OCI-LY3 (cell line): ENCODE results near the gene GDPD5.

Experiments
- H2AFZ ChIP-seq: fragments of 200-600, 300-600 bp; shearing (Covaris generic); 2 replicates; pipeline ENCODE4 v1.6.0; 2014; ENCODE audit warnings: antibody characterized with exemption, low read depth, low read length
- H3K27ac ChIP-seq: fragments of 200-600, 300-600 bp; sonication (generic); 2 replicates; pipeline ENCODE4 v1.5.1; 2014; ENCODE audit warnings: mild to moderate bottlenecking, low read length, moderate library complexity, mixed read lengths
- H3K27me3 ChIP-seq: fragments of 200-600, 300-600 bp; sonication (generic); 2 replicates; pipeline ENCODE4 v1.6.1; 2014; ENCODE audit warnings: low read depth, low read length, mixed read lengths
- H3K36me3 ChIP-seq: fragments of 200-600, 300-600 bp; sonication (generic); replicated peaks from 2 replicates; pipeline ENCODE3; 2014; ENCODE audit warnings: low read depth, low read length, mixed read lengths
- H3K4me1 ChIP-seq: fragments of 300-600, 200-600 bp; sonication (generic); 2 replicates; pipeline ENCODE4 v1.6.1; 2014; ENCODE audit warnings: low read length, mixed read lengths
- H3K4me2 ChIP-seq: fragments of 200-600, 300-600 bp; sonication (generic); 2 replicates; pipeline ENCODE4 v1.6.1; 2014; ENCODE audit warnings: low read length, mixed read lengths
- H3K4me3 ChIP-seq: fragments of 300-600, 200-600 bp; sonication (generic); 2 replicates; pipeline ENCODE4 v1.5.1; 2014; ENCODE audit warnings: antibody characterized with exemption, mild to moderate bottlenecking, low read length, moderate library complexity
- H3K79me2 ChIP-seq: fragments of 300-600, 200-600 bp; shearing (Covaris generic); 2 replicates; pipeline ENCODE4 v1.6.1; 2014; ENCODE audit warnings: mild to moderate bottlenecking, low read length, mixed read lengths
- H3K9ac ChIP-seq: fragments of 300-600, 200-600 bp; shearing (Covaris generic); 2 replicates; pipeline ENCODE4 v1.6.0; 2014; ENCODE audit warnings: mild to moderate bottlenecking, low read length, moderate library complexity
- H3K9me3 ChIP-seq: fragments of 200-600, 300-600 bp; shearing (Covaris generic); 2 replicates; pipeline ENCODE4 v1.6.1; 2014; ENCODE audit warnings: low read length, mixed read lengths; ENCODE audit not compliant: insufficient read depth
- H4K20me1 ChIP-seq: fragments of 200-600, 300-600 bp; sonication (generic); 2 replicates; pipeline ENCODE4 v1.6.1; 2016; ENCODE audit warnings: low read length, mixed read lengths; ENCODE audit not compliant: insufficient read depth
- EZH2phosphoT487 ChIP-seq: fragments of 200-600 bp; shearing (Covaris generic); IDR thresholded peaks from 2 replicates; pipeline ENCODE4 v1.6.1; 2018; ENCODE audit warnings: antibody characterized with exemption, mixed run types, low read depth
- TF ChIP-seq, protein P1 (sequence below): fragments of 200-600, 300-600 bp; sonication (generic); IDR thresholded peaks from 2 replicates; pipeline ENCODE4 v1.5.1; 2014; ENCODE audit warnings: antibody characterized with exemption, low read length, low read depth

GDPD5 gene

DNA sequence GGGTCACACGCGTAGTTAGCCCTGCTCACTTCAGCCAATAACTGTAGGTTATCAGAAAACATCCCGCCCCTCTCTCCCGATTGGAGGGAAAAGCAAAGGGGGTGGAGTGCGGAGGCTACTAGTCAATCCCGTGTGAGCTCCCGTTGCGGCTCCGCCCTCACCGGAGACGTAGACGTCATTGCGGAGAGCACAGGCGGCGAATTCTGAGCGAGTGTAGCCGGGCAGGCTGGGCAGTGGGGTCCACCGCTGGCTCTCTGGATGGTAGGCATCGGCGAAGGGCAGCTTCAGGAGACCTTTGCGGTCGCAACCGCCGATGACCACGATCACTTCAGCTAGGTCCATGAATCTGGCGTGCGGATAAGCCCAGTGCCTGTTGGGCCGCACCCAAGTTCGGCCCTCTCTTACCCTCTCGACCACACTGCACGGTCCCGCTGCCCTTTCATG is 97.4 kb downstream of the GDPD5 start:
- H3K4me3 ChIP-seq = peak overlapping the region; percentile 77
- H3K9ac ChIP-seq = peak overlapping the region; percentile 48
- H3K27me3 ChIP-seq = peaks cover 21% of the 10 kb centered on the region
- no peaks in the 10 kb centered on the region for H3K79me2 ChIP-seq
- no peaks in the 10 kb centered on the region for H4K20me1 ChIP-seq
- H3K4me2 ChIP-seq = peak overlapping the region; percentile 61
- H3K36me3 ChIP-seq = no peaks in the 10 kb centered on the region
- H3K27ac ChIP-seq = no peak overlapping the region
- TF ChIP-seq, protein P1, sequence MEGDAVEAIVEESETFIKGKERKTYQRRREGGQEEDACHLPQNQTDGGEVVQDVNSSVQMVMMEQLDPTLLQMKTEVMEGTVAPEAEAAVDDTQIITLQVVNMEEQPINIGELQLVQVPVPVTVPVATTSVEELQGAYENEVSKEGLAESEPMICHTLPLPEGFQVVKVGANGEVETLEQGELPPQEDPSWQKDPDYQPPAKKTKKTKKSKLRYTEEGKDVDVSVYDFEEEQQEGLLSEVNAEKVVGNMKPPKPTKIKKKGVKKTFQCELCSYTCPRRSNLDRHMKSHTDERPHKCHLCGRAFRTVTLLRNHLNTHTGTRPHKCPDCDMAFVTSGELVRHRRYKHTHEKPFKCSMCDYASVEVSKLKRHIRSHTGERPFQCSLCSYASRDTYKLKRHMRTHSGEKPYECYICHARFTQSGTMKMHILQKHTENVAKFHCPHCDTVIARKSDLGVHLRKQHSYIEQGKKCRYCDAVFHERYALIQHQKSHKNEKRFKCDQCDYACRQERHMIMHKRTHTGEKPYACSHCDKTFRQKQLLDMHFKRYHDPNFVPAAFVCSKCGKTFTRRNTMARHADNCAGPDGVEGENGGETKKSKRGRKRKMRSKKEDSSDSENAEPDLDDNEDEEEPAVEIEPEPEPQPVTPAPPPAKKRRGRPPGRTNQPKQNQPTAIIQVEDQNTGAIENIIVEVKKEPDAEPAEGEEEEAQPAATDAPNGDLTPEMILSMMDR = no peak
- TF ChIP-seq EZH2phosphoT487 = no peak
- H3K4me1 ChIP-seq = 0 out of 2 replicates have a peak, but pooled peaks cover 4% of the 10 kb centered on the region
- no peaks in the 10 kb centered on the region for H3K9me3 ChIP-seq
- peak overlapping the region; percentile 69; the same call in 1 of the 2 replicates for H2AFZ ChIP-seq

DNA sequence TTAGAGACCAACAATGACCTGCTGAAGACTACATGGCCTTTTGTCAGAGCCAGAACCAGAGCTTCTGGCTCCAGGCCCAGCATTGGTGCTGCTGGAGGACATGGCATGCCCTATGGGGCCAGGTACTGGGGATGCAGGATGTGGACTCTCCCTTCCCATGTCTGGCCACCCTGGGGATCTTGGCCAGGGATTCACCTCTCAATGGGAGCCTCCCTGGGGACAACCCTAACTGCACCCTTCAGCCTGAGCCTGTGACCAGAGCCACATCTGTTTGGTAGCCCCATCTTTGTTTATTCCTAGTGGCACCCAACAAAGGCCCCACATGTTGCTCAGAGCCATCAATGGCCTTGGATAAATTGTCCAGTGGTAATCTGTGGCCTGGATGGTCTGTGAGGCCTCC is 98.6 kb downstream of the GDPD5 start:
- Histone ChIP-seq H3K79me2 (no peaks in the 10 kb centered on the region), H3K9ac (no peak overlapping the region), H3K36me3 (no peaks in the 10 kb centered on the region), H3K4me1 (0 out of 2 replicates have a peak, but pooled peaks cover 4% of the 10 kb centered on the region), H3K4me3 (no peak overlapping the region), H4K20me1 (no peaks in the 10 kb centered on the region), H3K27me3 (peaks cover 11% of the 10 kb centered on the region), H3K4me2 (no peak overlapping the region), H2AFZ (no peak overlapping the region), H3K27ac (no peak overlapping the region), H3K9me3 (no peaks in the 10 kb centered on the region)
- TF ChIP-seq, protein P1 = no peak
- no peak for TF ChIP-seq EZH2phosphoT487

DNA sequence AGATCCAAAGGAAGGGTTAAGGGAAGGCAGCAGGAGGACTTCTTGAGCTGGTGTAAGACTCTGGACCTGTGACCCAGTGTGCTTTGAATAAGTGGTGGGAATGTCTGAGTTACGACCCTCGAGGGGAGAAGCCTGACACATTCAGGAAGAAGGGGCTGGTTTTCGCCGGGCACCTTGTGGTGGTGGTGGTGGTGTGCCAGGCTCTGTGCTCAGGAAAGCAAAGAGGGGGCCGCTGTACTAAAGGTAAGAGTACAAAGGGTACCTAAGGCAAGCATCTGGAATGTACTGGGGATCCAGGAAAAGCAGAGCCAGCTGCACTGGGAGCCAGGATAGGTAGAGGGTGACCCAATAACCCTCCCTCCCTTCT is 99.0 kb downstream of the GDPD5 start:
- no peak overlapping the region for H3K4me3 ChIP-seq
- H3K9me3 ChIP-seq = no peaks in the 10 kb centered on the region
- 0 out of 2 replicates have a peak, but pooled peaks cover 4% of the 10 kb centered on the region for H3K4me1 ChIP-seq
- no peaks in the 10 kb centered on the region for H3K79me2 ChIP-seq
- no peak overlapping the region for H3K4me2 ChIP-seq
- H3K27ac ChIP-seq = no peak overlapping the region
- H3K27me3 ChIP-seq = peaks cover 6% of the 10 kb centered on the region; the same call in 1 of the 2 replicates
- no peak for TF ChIP-seq EZH2phosphoT487
- TF ChIP-seq, protein P1 = no peak
- no peaks in the 10 kb centered on the region for H4K20me1 ChIP-seq
- no peaks in the 10 kb centered on the region for H3K36me3 ChIP-seq
- no peak overlapping the region for H2AFZ ChIP-seq
- H3K9ac ChIP-seq = no peak overlapping the region

DNA sequence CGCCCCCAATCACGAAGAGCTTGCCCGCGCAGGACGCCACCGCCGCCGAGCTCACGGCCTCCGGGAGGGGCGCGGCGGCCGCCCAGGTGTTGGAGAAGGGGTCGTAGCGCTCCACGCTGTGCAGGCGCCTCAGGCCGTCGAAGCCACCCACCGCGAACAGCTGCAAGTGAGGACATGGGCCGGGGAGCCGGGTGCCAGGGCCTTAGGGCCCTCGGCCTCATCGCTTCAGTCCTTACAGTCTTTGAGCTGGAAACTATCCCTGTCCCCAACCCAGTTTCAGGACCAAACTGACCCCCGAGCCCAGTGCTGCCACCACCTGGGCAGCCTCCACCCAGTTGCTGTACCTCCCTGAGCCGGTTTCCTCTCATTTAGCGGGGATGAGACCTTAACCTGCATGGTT is 100.3 kb downstream of the GDPD5 start:
- Histone ChIP-seq H3K4me1 (0 out of 2 replicates have a peak, but pooled peaks cover 4% of the 10 kb centered on the region), H3K4me2 (no peak overlapping the region), H3K9me3 (no peaks in the 10 kb centered on the region), H4K20me1 (no peaks in the 10 kb centered on the region), H3K27ac (no peak overlapping the region), H3K9ac (no peak overlapping the region), H3K79me2 (no peaks in the 10 kb centered on the region), H3K36me3 (no peaks in the 10 kb centered on the region), H3K4me3 (no peak overlapping the region), H3K27me3 (no peaks in the 10 kb centered on the region), H2AFZ (no peak overlapping the region)
- TF ChIP-seq, protein P1 = peak; percentile 48
- no peak for TF ChIP-seq EZH2phosphoT487
